ENCODE measurements around the gene FYN. TPM values are rescaled to one million over a fixed set of nuclear protein-coding genes. Genes with fewer than 3 reads are reported as not detected.

The FYN gene
- total and polyA plus RNA-seq, 10 of the 15 experiments (the other 5 are each of a cell fraction or from before 2014, with no cell fraction given), result 51.4 to 247 (median 138) TPM

GRCh38 chr6:111799576-111800258 lies 73.5 kb downstream of the FYN start:
- BruUV-seq (replicated peaks), result no TSS peak
- ATAC-seq (no peak), FAIRE-seq (no peak), DNase-seq (ENCODE audit: low read depth, low spot score) (no peak)
- Histone ChIP-seq H3K27me3 (replicated peaks in 1 of 2; ENCODE audit: control insufficient read depth in 2 of 2, insufficient read depth in 2 of 2, low read length in 1 of 2) (no peaks in the 10 kb centered on the region), H3K9me3 (replicated peaks; ENCODE audit: control insufficient read depth, insufficient read depth, low read length) (no peaks in the 10 kb centered on the region), H3K4me1 (ENCODE audit: control insufficient read depth, insufficient read depth, low read length) (peaks cover 46% of the 10 kb centered on the region), H3K27ac (ENCODE audit: control insufficient read depth, insufficient read depth) (no peak overlapping the region), H3K79me2 (ENCODE audit: control insufficient read depth, insufficient read depth, low read length) (peaks cover 52% of the 10 kb centered on the region), H3K36me3 (ENCODE audit: control insufficient read depth in 2 of 2, insufficient read depth in 2 of 2, low read length in 1 of 2) (peaks cover 0 to 6% of the 10 kb centered on the region in 2 experiments; a peak in 1 of 4 replicates), H4K20me1 (ENCODE audit: control insufficient read depth, insufficient read depth) (no peaks in the 10 kb centered on the region), H3K4me3 (no peak overlapping the region), H3K4me2 (ENCODE audit: control insufficient read depth, insufficient read depth) (no peak overlapping the region), H3K9ac (ENCODE audit: control insufficient read depth, insufficient read depth, low read length) (no peak overlapping the region), H2AFZ (ENCODE audit: control insufficient read depth, low read depth, low read length) (no peak overlapping the region)
- SMC1A ChIA-PET (ENCODE audit: uncharacterized antibody, unreplicated experiment), result interaction anchor here (0.6 to 3.1 kb wide), 10 partner anchors 20 to 192 kb away, joined by 3 to 15 read pairs (median 3); no protein-coding TSS in a partner anchor
- intact Hi-C loops (cut with micrococcal nuclease; ENCODE audit: unreplicated experiment), result no loop called here
- RAD21 ChIA-PET (ENCODE audit: unreplicated experiment), result interaction anchor here (0.9 to 1.3 kb wide), 2 partner anchors 32 to 48 kb away, joined by 3 read pairs; no protein-coding TSS in a partner anchor
- in situ Hi-C loops (cut with MboI), result no loop called here
- CTCF ChIA-PET, result interaction anchor here (0.7 to 2.3 kb wide), 8 partner anchors 11 to 89 kb away, joined by 3 to 10 read pairs (median 5); no protein-coding TSS in a partner anchor
- TF ChIP-seq CTCF (IDR thresholded peaks at IDR 0.05 in 2 of 3, conservative IDR thresholded peaks at IDR 0.05 in 1 of 3; ENCODE audit: control insufficient read depth in 2 of 3, extremely low read depth in 1 of 3, insufficient read depth in 1 of 3, low read depth in 3 of 3, low read length in 3 of 3) (peak in 2 of 3 experiments; percentile 12 to 22; a peak in 1 of 6 replicates), KLF5 (IDR thresholded peaks at IDR 0.05; ENCODE audit: partially characterized antibody) (no peak)
- 57% methylated on average over 11 of the region's 11 CpGs for WGBS (ENCODE audit: insufficient coverage, insufficient replicate concordance, low lambda C conversion rate, missing lambda C conversion rate)
- POLR2A ChIA-PET, result interaction anchor here (1.2 kb wide), 2 partner anchors 10 to 39 kb away, joined by 3 to 4 read pairs; no protein-coding TSS in a partner anchor

GRCh38 chr6:111798281-111798725 lies 74.9 kb downstream of the FYN start:
- ATAC-seq, result no peak
- CTCF ChIA-PET, result interaction anchor here (1.0 to 2.3 kb wide), 2 partner anchors 28 kb away, joined by 4 to 10 read pairs; no protein-coding TSS in a partner anchor
- Histone ChIP-seq H3K9me3 (replicated peaks; ENCODE audit: control insufficient read depth, insufficient read depth, low read length) (no peaks in the 10 kb centered on the region), H3K27ac (ENCODE audit: control insufficient read depth, insufficient read depth) (no peak overlapping the region), H4K20me1 (ENCODE audit: control insufficient read depth, insufficient read depth) (no peaks in the 10 kb centered on the region), H3K4me3 (no peak overlapping the region), H3K4me1 (ENCODE audit: control insufficient read depth, insufficient read depth, low read length) (peaks cover 48% of the 10 kb centered on the region), H2AFZ (ENCODE audit: control insufficient read depth, low read depth, low read length) (no peak overlapping the region), H3K79me2 (ENCODE audit: control insufficient read depth, insufficient read depth, low read length) (peaks cover 54% of the 10 kb centered on the region), H3K9ac (ENCODE audit: control insufficient read depth, insufficient read depth, low read length) (no peak overlapping the region), H3K4me2 (ENCODE audit: control insufficient read depth, insufficient read depth) (no peak overlapping the region), H3K27me3 (replicated peaks in 1 of 2; ENCODE audit: control insufficient read depth in 2 of 2, insufficient read depth in 2 of 2, low read length in 1 of 2) (no peaks in the 10 kb centered on the region), H3K36me3 (ENCODE audit: control insufficient read depth in 2 of 2, insufficient read depth in 2 of 2, low read length in 1 of 2) (peaks cover 0 to 6% of the 10 kb centered on the region in 2 experiments; a peak in 1 of 4 replicates)
- RAD21 ChIA-PET (ENCODE audit: unreplicated experiment), result no interaction called here
- FAIRE-seq, result no peak
- in situ Hi-C loops (cut with MboI), result no loop called here
- TF ChIP-seq NR2C1 (IDR thresholded peaks at IDR 0.05) (no peak), ZBTB40 (IDR thresholded peaks at IDR 0.05; ENCODE audit: borderline replicate concordance) (no peak)
- intact Hi-C loops (cut with micrococcal nuclease; ENCODE audit: unreplicated experiment), result no loop called here
- DNase-seq (ENCODE audit: low read depth, low spot score), result no peak
- no TSS peak for BruUV-seq (replicated peaks)
- SMC1A ChIA-PET (ENCODE audit: uncharacterized antibody, unreplicated experiment), result interaction anchor here (1.1 to 3.1 kb wide), 2 partner anchors 8 to 21 kb away, joined by 4 to 15 read pairs; no protein-coding TSS in a partner anchor
- POLR2A ChIA-PET, result no interaction called here
- 59% methylated on average over 5 of the region's 5 CpGs for WGBS (ENCODE audit: insufficient coverage, insufficient replicate concordance, low lambda C conversion rate, missing lambda C conversion rate)
